Psoas muscle (tissue), 8 donors: ENCODE data around the gene CBFA2T3. TPM values are rescaled to one million over a fixed set of nuclear protein-coding genes. Genes with fewer than 3 reads are reported as not detected.
A peak's percentile ranks its signal among the peaks of the same experiment; 100 is the strongest.
"Not testable (repeated sequence)": the region's sequence is repeated elsewhere in the genome, so short reads cannot be mapped to it uniquely, and the experiment has no call there.

ENCODE experiments used
- ATAC-seq, 4 donors: fragments of 200-7000 bp; cut with Tn5 transposase; one replicate each; pipeline ENCODE4 v1.9.1; 2020; ENCODE audit warnings: moderate library complexity in 3 of 4, mild to moderate bottlenecking in 2 of 4
- DNase-seq, 2 donors: peaks; one replicate each; pipeline ENCODE4 v3.0.0-alpha.2; 2020
- H3K27ac ChIP-seq: fragments of 200-600 bp; one replicate; pipeline ENCODE4 v1.8.0; 2022
- H3K27me3 ChIP-seq, 3 donors: fragments of 200-600 bp in 1 of 3; one replicate each; pipeline versions ENCODE4 v1.6.1 to v1.8.0; 2013 to 2022; ENCODE audit warnings: low read length in 2 of 3, mild to moderate bottlenecking in 2 of 3, moderate library complexity in 1 of 3; ENCODE audit not compliant: insufficient read depth in 3 of 3
- H3K36me3 ChIP-seq, 2 donors: fragments of 200-600 bp in 1 of 2; one replicate each; pipeline versions ENCODE4 v1.6.1 to v1.8.0; 2013 to 2022; ENCODE audit warnings: low read depth in 1 of 2, mild to moderate bottlenecking in 1 of 2, moderate library complexity in 1 of 2; ENCODE audit not compliant: insufficient read depth in 1 of 2
- H3K4me1 ChIP-seq: fragments of 200-600 bp; one replicate; pipeline ENCODE4 v1.8.0; 2022
- H3K4me3 ChIP-seq: fragments of 200-600 bp; one replicate; pipeline ENCODE4 v1.8.0; 2022; ENCODE audit warnings: mild to moderate bottlenecking
- H3K9me3 ChIP-seq: fragments of 200-600 bp; one replicate; pipeline ENCODE4 v1.8.0; 2022
- WGBS, 3 donors: extraction: QIAGEN DNeasy Blood & Tissue Kit; methylation state at CpG; one replicate each; pipeline versions ENCODE4 v1.1.6 to v1.1.7; 2013; 5-methylcytosine and 5-hydroxymethylcytosine counted together
- intact Hi-C, 2 donors: fragments of 100-400 bp; cut with DNase I; formaldehyde crosslinking; loops; one replicate each; pipeline versions ENCODE4 v1.11.0 to v1.14.2; 2022
- polyA plus RNA-seq, 3 donors: library from polyadenylated mRNA; stranded (reverse); fragments of 200-250 nt; gene quantifications; one replicate each; pipeline ENCODE4 v1.2.3, GENCODE V29; 2013
- total RNA-seq, 4 donors: library from RNA; stranded (reverse); fragmentation: NEBNext Ultra II Directional in 2 of 4; extraction: Animal tissue kit (Norgen Biotek cat#: 25700) in 2 of 4; gene quantifications; one replicate each; pipeline versions ENCODE4 v1.2.1 to v1.2.4, GENCODE V29; 2021 to 2023
- TF ChIP-seq, protein P1 (sequence below): fragments of 200-600 bp; IDR thresholded peaks from one replicate; pipeline ENCODE4 v1.8.0; 2022; ENCODE audit warnings: antibody characterized with exemption
- donor health status: healthy with polysubstance abuse.
- donor health status: DM: no; HTN: no; CAD: no; lungs with moderate emphysema.
- donor health status: Bipolar disorder and iron deficiency.
- donor health status: healthy.
- donor health status: DM: yes; HTN: yes; CAD: no.
- donor health status: DM: no; HTN: no; CAD: no.
- donor health status: DM: no; HTN: no; CAD: no.
- donor health status: DM: yes; HTN: yes; CAD: no.

The CBFA2T3 gene
- total and polyA plus RNA-seq, 7 donors = 2.6 to 15.0 (median 6.0) TPM

GRCh38 chr16:88893127-88893968 lies 83.7 kb downstream of the CBFA2T3 start:
- ATAC-seq (peak; percentile 57 to 67 (median 61)), DNase-seq (peak in 1 of 2 donors; percentile 81)
- Histone ChIP-seq H3K9me3 (no peaks in the 10 kb centered on the region), H3K4me1 (peaks cover 42% of the 10 kb centered on the region), H3K36me3 (peaks cover 0 to 28% of the 10 kb centered on the region in 2 donors), H3K27ac (peak overlapping the region; percentile 47), H3K27me3 (no peaks in the 10 kb centered on the region), H3K4me3 (no peak overlapping the region)
- intact Hi-C loops = no loop called here
- TF ChIP-seq, protein P1, sequence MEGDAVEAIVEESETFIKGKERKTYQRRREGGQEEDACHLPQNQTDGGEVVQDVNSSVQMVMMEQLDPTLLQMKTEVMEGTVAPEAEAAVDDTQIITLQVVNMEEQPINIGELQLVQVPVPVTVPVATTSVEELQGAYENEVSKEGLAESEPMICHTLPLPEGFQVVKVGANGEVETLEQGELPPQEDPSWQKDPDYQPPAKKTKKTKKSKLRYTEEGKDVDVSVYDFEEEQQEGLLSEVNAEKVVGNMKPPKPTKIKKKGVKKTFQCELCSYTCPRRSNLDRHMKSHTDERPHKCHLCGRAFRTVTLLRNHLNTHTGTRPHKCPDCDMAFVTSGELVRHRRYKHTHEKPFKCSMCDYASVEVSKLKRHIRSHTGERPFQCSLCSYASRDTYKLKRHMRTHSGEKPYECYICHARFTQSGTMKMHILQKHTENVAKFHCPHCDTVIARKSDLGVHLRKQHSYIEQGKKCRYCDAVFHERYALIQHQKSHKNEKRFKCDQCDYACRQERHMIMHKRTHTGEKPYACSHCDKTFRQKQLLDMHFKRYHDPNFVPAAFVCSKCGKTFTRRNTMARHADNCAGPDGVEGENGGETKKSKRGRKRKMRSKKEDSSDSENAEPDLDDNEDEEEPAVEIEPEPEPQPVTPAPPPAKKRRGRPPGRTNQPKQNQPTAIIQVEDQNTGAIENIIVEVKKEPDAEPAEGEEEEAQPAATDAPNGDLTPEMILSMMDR = peak; percentile 28
- 36 to 46% (median 45%) methylated on average over 18 to 19 of the region's 19 CpGs for WGBS, 3 donors

- H3K27me3 ChIP-seq = no peaks in the 10 kb centered on the region
- H3K36me3 ChIP-seq = peaks cover 0 to 28% of the 10 kb centered on the region in 2 donors
- intact Hi-C loops = no loop called here
- no peaks in the 10 kb centered on the region for H3K9me3 ChIP-seq
- ATAC-seq (no peak), DNase-seq (no peak)
- TF ChIP-seq, protein P1 = no peak
- H3K4me1 ChIP-seq = peaks cover 47% of the 10 kb centered on the region
- H3K4me3 ChIP-seq = no peak overlapping the region
- WGBS, 3 donors = 79 to 86% (median 86%) methylated on average over 20 of the region's 20 CpGs
- H3K27ac ChIP-seq = peak overlapping the region; percentile 47
Measured at GRCh38 chr16:88892065-88892464, 84.9 kb downstream of the CBFA2T3 start.

DNA sequence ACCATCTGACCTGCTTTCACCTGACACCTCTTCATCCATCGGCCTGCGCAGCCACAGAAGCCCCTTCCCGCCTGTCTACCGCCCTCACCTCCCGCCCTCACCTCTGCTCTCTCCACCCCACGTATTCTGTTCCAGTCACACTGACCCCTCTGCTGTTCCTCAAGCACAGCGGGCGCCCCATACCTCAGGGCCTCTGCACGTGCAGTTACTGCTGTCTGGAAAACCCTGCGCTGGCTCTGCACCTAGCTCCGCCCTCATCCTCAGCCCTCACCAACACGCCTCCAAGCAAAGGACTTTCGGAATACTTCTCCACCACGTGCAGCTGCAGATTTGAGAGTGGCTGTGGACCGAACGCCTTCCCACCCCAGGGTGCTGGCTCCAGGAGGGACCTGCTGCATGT lies 85.9 kb downstream of the CBFA2T3 start:
- Histone ChIP-seq H3K27ac (no peak overlapping the region), H3K36me3 (peaks cover 0 to 28% of the 10 kb centered on the region in 2 donors), H3K4me3 (no peak overlapping the region), H3K9me3 (no peaks in the 10 kb centered on the region), H3K27me3 (no peaks in the 10 kb centered on the region), H3K4me1 (peaks cover 49% of the 10 kb centered on the region)
- intact Hi-C loops = no loop called here
- no peak for DNase-seq
- TF ChIP-seq, protein P1 = no peak
- WGBS, 3 donors = 84 to 95% (median 91%) methylated on average over 16 of the region's 16 CpGs
- no peak for ATAC-seq

DNA sequence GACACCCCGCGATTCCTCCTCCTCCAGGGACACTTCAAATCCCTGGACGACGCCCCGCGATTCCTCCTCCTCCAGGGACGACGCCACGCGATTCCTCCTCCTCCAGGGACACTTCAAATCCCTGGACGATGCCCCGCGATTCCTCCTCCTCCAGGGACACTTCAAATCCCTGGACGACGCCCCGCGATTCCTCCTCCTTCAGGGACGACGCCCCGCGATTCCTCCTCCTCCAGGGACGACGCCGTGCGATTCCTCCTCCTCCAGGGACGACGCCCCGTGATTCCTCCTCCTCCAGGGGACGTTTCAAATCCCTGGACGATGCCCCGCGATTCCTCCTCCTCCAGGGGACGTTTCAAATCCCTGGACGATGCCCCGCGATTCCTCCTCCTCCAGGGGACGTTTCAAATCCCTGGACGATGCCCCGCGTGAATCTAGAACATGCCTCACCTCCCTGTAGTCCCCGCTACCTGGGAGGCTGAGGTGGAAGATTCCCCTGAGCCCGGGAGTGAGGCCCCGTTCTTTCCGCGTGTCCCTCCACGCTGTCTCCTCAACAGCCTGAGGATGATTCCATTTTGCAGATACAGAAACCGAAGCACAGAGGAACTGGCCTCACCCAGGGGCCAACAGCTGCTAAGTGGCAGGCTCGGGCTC lies 87.2 kb downstream of the CBFA2T3 start:
- H3K9me3 ChIP-seq, H3K27ac ChIP-seq, H3K4me3 ChIP-seq, intact Hi-C loops, ATAC-seq, H3K27me3 ChIP-seq, DNase-seq: not testable (repeated sequence)
- Histone ChIP-seq H3K4me1 (peaks cover 49% of the 10 kb centered on the region), H3K36me3 (peaks cover 0 to 26% of the 10 kb centered on the region in 2 donors)
- WGBS, 3 donors = 88 to 92% (median 91%) methylated on average over 48 of the region's 48 CpGs
